Erythroblast (primary cell): ENCODE measurements around the gene EVPLL.

Experiments
- GATA1 ChIP-seq: IDR thresholded peaks from 2 replicates; pipeline ENCODE4 v1.6.1; 2011; ENCODE audit warnings: low read depth, mild to moderate bottlenecking, control low read depth, low read length, moderate library complexity
- POLR2A ChIP-seq: IDR thresholded peaks from 2 replicates; pipeline ENCODE4 v1.6.1; 2011; ENCODE audit warnings: mild to moderate bottlenecking, low read length

GRCh38 chr17:18378205-18378505 lies 577 bp downstream of the EVPLL start:
- TF ChIP-seq POLR2A (no peak), GATA1 (no peak)
